HL-60 (cell line): ENCODE results near the gene DDX17.

Source experiments
- DNase-seq, 2 experiments: peaks; one replicate each; pipeline ENCODE4 v3.0.0-alpha.2; 2010 to 2020; ENCODE audit warnings: low read depth in 1 of 2, low spot score in 1 of 2
- H3K27ac ChIP-seq: fragments of 250-450 bp; sonication (Bioruptor Pico); replicated peaks from 2 replicates; pipeline ENCODE4 v1.5.1; 2020; ENCODE audit warnings: mild to moderate bottlenecking, moderate library complexity
- H3K27me3 ChIP-seq: fragments of 250-450 bp; sonication (Bioruptor Pico); 2 replicates; pipeline ENCODE4 v1.5.1; 2021; ENCODE audit warnings: mild to moderate bottlenecking, moderate library complexity; ENCODE audit not compliant: insufficient read depth, poor library complexity, severe bottlenecking
- H3K4me3 ChIP-seq: replicated peaks from 2 replicates; pipeline ENCODE4 v1.5.1; 2011; ENCODE audit warnings: mild to moderate bottlenecking, control low read depth, low read length; ENCODE audit not compliant: insufficient read depth
- GABPA ChIP-seq: IDR thresholded peaks from 2 replicates; pipeline ENCODE4 v1.6.1; 2012; ENCODE audit warnings: low read depth
- POLR2AphosphoS5 ChIP-seq: IDR thresholded peaks from 2 replicates; pipeline ENCODE4 v1.6.1; 2012; ENCODE audit warnings: low read depth
- SPI1 ChIP-seq: IDR thresholded peaks from 2 replicates; pipeline ENCODE4 v1.6.1; 2012; ENCODE audit warnings: low read depth, mild to moderate bottlenecking, borderline replicate concordance
- TF ChIP-seq, protein P1 (sequence below): IDR thresholded peaks from one replicate; pipeline ENCODE4 v1.5.1; 2011; ENCODE audit warnings: low read length, control low read depth, inconsistent platforms; ENCODE audit not compliant: insufficient read depth
- TF ChIP-seq, protein P2 (sequence below): IDR thresholded peaks from 2 replicates; pipeline ENCODE4 v1.6.1; 2012; ENCODE audit warnings: low read depth; ENCODE audit not compliant: insufficient replicate concordance

Gene DDX17

DNA sequence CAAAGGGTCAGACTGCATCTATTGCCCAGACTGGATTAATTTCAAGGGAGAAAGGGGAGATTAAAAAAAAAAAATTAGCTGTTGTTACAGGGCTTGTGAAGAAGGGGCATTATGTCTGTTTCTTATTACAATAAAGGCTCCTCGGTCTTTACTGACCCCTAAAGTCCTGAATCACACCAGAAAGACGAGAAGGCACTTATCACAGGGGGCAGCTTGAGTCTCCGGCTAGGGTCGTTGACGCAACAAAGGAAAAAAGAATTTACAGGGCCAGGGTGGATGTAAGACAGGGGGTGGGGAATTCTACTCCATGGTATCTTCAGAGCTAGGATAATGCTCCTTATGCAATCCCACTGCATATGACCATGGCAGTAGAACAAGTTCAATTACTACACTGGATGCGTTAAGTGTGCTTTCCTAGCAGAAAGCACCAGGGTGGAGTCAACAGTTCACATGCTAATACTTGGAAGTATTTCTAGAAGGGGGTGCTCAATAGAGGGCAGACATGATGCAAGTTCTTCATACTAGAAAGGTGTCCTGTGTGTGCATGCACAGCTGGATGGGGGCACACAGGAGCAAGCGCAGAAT lies 16.5 kb downstream of the DDX17 start:
- DNase-seq, result no peak
- no peak overlapping the region for H3K27ac ChIP-seq
- H3K27me3 ChIP-seq, result no peaks in the 10 kb centered on the region
- TF ChIP-seq, protein P1, sequence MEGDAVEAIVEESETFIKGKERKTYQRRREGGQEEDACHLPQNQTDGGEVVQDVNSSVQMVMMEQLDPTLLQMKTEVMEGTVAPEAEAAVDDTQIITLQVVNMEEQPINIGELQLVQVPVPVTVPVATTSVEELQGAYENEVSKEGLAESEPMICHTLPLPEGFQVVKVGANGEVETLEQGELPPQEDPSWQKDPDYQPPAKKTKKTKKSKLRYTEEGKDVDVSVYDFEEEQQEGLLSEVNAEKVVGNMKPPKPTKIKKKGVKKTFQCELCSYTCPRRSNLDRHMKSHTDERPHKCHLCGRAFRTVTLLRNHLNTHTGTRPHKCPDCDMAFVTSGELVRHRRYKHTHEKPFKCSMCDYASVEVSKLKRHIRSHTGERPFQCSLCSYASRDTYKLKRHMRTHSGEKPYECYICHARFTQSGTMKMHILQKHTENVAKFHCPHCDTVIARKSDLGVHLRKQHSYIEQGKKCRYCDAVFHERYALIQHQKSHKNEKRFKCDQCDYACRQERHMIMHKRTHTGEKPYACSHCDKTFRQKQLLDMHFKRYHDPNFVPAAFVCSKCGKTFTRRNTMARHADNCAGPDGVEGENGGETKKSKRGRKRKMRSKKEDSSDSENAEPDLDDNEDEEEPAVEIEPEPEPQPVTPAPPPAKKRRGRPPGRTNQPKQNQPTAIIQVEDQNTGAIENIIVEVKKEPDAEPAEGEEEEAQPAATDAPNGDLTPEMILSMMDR, result no peak
- peak; percentile 26; the same call in 1 of the 2 replicates for TF ChIP-seq POLR2AphosphoS5
- H3K4me3 ChIP-seq, result no peak overlapping the region

DNA sequence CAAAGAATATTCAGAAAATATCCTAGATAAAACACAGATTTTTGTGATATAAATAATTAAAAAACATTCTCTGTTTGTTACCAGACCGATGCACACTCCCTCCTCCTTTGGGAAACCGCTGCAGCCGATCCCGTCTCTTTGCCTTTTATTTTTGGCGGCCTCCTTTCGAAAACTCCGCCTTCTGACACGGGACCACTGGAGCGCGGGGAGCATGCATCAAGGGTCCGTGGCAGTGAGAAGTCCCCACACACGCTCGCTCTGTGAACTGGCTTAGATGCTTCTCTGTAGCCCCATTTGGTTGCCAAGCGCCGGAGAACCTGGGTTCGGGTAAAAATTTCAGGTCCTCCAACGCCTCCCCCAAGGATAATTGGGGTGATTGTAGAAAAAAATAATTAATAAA lies 17.0 kb downstream of the DDX17 start:
- no peak for DNase-seq
- TF ChIP-seq, protein P2, sequence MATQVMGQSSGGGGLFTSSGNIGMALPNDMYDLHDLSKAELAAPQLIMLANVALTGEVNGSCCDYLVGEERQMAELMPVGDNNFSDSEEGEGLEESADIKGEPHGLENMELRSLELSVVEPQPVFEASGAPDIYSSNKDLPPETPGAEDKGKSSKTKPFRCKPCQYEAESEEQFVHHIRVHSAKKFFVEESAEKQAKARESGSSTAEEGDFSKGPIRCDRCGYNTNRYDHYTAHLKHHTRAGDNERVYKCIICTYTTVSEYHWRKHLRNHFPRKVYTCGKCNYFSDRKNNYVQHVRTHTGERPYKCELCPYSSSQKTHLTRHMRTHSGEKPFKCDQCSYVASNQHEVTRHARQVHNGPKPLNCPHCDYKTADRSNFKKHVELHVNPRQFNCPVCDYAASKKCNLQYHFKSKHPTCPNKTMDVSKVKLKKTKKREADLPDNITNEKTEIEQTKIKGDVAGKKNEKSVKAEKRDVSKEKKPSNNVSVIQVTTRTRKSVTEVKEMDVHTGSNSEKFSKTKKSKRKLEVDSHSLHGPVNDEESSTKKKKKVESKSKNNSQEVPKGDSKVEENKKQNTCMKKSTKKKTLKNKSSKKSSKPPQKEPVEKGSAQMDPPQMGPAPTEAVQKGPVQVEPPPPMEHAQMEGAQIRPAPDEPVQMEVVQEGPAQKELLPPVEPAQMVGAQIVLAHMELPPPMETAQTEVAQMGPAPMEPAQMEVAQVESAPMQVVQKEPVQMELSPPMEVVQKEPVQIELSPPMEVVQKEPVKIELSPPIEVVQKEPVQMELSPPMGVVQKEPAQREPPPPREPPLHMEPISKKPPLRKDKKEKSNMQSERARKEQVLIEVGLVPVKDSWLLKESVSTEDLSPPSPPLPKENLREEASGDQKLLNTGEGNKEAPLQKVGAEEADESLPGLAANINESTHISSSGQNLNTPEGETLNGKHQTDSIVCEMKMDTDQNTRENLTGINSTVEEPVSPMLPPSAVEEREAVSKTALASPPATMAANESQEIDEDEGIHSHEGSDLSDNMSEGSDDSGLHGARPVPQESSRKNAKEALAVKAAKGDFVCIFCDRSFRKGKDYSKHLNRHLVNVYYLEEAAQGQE, result no peak
- peak; percentile 22; the same call in 1 of the 2 replicates for TF ChIP-seq POLR2AphosphoS5
- TF ChIP-seq, protein P1, result no peak
- TF ChIP-seq GABPA, result no peak

DNA sequence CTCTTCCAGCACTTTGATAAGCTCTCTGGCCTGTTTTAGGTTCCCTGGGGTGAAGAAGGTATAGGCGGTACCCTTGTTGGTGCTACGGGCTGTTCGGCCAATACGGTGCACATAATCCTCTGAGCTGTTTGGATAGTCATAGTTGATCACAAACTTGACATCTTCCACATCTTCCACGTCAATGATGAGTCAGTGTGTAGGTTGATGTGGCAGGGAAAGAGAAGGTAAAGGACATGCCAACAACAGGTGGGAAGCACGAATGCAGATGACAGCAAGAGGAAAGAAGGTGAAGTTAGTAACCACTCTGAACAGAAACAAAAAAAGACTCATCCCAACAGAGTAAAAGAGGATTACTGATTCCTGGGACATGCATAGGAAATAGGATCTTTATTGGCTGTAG lies 18.2 kb downstream of the DDX17 start:
- Histone ChIP-seq H3K4me3 (no peak overlapping the region), H3K27ac (no peak overlapping the region), H3K27me3 (no peaks in the 10 kb centered on the region)
- no peak for DNase-seq
- TF ChIP-seq GABPA, result no peak
- TF ChIP-seq SPI1, result no peak
- TF ChIP-seq POLR2AphosphoS5, result no peak
- TF ChIP-seq, protein P1, result no peak
- TF ChIP-seq, protein P2, result no peak

More for the DNA sequence above, 17.0 kb downstream of the DDX17 start:
- Histone ChIP-seq H3K4me3 (no peak overlapping the region), H3K27me3 (no peaks in the 10 kb centered on the region), H3K27ac (no peak overlapping the region)

DNA sequence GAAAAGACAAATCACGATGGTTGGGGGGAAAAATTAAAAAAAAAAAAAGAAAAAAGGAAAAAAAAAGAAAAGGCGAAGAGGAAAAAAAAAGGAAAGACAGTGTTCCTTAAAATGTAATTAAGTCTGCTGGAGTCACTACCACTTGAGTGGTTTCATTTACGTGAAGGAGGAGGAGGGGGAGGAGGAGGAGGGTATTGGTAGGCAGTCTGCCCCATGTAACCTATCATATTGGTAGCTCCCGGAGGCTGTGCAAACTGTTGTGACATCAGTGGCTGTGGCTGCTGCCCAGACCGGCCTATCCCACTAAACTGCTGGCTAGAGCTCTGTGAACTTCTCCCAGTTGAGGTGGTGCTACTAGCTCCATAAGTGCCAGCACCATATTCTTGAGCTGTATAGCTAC lies 20.3 kb downstream of the DDX17 start:
- Histone ChIP-seq H3K4me3 (no peak overlapping the region), H3K27ac (no peak overlapping the region), H3K27me3 (no peaks in the 10 kb centered on the region)
- TF ChIP-seq POLR2AphosphoS5, result no peak
- DNase-seq, result no peak
